Activated naive CD4-positive, alpha-beta T cell treated with anti-CD3 and anti-CD28 coated beads, Interleukin-2, amount 50 U/mL, for 16 hours (primary cell): ENCODE results near the gene KIRREL3.

ENCODE experiments used
- DNase-seq: peaks from one replicate; pipeline ENCODE4 v3.0.0-alpha.2; 2020

Gene KIRREL3

GRCh38 chr11:126863294-126863997 lies 137.1 kb downstream of the KIRREL3 start:
- no peak for DNase-seq

GRCh38 chr11:126862664-126863243 lies 137.8 kb downstream of the KIRREL3 start:
- DNase-seq: no peak

DNA sequence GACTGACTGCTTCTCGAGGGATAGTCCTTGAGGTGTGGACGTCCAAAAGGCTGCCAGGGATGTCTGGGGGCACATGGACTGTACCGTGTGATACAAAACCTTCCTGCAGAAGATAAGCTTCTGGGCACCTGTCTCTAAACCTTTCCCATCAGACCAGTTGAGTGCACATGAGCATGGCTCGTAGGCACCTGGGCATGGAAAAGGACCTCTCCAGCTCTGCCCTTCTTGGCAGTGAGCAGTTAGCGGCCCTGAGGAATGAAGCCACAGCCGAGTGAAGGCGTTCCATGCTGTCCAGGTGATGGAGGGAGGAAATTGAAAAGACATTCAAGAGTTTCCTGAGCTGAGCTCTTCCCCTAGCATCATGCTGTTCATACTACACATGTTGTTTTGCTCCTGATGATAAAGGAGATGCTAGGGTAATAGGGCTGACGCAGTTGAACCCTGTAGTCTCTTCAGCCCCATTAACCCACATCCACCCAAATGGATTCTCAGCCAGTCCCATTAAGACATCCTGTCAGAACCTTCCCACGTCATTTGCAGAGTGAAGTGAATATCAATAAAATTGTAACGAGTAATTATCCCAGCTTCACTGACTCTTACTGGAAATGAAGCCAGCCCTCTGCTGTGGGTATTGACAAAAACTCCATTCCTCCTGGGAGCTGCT lies 138.6 kb downstream of the KIRREL3 start:
- DNase-seq: no peak

GRCh38 chr11:126857860-126858808 lies 142.4 kb downstream of the KIRREL3 start:
- no peak for DNase-seq

- no peak for DNase-seq
Observed at GRCh38 chr11:126855536-126855935, 145.0 kb downstream of the KIRREL3 start.

DNA sequence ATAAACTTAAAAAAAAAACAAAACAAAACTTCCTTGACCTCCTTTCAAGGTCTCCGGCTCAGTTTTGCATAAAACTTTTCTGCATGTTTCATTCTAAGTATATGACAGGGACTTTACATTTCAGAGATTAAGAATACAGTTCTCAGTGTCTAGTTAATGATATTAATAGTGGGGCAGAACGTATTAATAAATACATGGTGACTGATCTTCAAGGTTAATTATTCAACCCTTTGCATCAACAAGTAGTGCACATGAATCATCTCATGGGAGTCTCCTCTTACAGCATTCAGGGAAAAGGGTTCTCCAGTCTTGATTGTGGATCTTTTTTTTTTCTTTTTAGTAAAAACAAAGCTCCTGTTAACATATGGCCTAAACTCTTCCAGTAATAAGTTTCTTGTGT lies 146.8 kb downstream of the KIRREL3 start:
- no peak for DNase-seq

DNA sequence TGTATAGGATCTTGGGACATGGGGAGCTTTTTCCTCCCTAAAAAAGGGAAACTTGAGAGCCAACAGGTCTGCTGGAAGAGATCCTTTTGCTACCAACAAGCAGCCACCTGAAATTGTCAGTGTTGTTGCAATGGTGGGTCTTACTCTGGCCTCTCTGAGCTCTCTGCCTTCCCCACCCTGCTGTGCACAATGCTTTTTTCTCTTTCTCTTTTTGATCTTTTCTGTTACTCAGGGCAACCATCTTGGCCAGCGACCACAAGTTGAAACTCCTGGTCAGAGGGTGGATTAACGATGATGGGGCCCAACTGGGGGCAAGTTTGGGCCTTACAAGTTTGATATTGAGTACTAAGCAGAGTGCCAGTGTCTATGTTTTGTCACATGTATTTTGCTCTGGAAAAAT lies 155.8 kb downstream of the KIRREL3 start:
- DNase-seq: no peak

- no peak for DNase-seq
Observed at GRCh38 chr11:126843096-126843495, 157.5 kb downstream of the KIRREL3 start.

DNA sequence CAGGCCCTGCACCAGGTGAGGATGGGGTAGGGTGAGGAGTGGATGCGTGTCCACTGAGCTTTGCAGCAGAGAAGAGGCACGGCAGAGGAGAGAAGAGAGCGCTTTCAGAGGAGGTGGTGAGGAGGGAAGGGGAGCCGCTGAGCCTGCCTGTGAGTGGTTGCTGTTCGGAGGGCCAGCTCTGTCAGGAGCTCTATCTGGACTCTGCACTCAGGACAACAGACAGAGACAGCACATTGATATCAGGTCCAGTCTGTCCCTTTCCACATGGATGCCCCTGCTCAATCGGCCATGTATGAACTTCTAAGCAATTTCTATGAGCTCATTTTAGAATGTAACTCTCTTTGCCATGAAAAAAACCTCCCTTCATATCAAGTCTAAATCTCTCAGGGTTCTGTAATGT lies 158.6 kb downstream of the KIRREL3 start:
- DNase-seq: no peak

DNA sequence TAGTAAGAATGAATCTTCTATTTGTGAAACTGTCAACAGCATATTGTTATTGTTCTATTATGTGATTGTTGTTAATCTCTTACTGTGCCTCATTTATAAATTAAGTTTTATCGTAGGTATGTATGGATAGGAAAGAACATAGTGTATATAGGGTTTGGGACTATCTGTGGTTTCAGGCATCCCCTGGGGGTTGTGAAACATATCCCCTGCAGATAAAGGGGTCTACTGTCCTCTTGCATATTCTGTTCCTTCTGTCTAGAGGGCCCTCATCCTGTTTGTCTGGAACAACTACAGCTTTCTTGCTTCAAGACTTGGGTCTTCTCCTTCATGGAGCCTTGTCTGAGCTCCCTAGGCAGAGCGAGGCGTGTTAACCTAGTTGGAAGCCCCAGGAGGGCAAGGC lies 159.6 kb downstream of the KIRREL3 start:
- no peak for DNase-seq

- DNase-seq: no peak
Observed at GRCh38 chr11:126840201-126840886, 160.2 kb downstream of the KIRREL3 start.

GRCh38 chr11:126839496-126839895 lies 161.1 kb downstream of the KIRREL3 start:
- no peak for DNase-seq

DNA sequence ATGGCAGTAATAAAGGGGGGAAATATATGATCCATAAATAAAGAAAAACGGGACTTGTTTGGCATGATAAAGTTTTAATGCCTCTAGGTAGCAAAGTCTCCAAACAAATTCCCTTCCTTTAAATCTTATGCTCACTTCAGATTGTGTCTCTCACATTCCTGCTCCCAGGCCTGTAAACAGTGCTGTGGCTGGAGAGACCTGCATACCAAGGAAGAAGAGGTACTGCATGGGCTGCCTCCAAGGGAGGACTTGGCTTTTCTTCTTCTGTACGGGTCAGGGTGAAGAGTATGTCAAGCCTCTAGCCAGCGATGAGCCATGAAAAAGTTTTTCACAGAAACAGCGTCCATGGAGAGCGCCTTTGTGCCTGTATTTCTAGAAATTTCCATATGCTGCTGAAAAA lies 161.8 kb downstream of the KIRREL3 start:
- DNase-seq: no peak

DNA sequence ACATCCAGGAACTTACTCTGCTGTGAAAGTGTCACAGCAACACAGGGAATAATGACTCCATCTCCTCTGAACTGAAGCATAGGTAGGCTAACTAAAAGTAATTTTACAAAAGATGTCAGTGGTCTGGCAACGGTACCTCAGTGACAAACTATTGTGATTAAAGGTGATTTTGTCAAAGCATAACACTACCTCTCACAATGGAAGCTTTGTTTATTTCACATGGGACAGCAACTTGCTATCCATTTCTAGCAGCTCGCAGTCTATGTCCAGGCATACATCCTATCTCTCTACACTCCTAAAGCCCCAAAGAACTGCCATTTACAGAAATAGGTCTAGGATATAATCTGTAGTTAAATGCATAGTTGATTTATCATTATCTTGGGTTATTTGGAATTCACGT lies 163.0 kb downstream of the KIRREL3 start:
- DNase-seq: no peak

DNA sequence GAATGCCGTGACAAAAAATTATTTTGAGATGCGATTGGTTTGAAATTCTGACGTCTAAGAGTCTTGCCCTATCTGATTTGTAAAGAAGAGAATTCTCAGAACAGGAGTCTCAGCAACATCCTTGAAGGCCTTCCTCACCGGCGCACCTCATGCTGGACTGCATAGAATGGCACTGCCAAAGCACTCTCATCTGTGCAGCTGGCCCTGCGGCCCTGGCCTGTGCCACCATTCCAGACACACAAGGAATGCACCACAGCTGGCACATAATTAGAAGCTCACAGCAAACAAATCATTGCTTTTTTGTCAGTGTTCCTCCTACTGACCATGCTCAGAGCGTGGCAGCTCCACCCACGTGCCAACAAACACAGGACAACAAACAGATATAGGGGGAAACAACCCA lies 166.0 kb downstream of the KIRREL3 start:
- DNase-seq: no peak

GRCh38 chr11:126834149-126834548 lies 166.4 kb downstream of the KIRREL3 start:
- DNase-seq: no peak

DNA sequence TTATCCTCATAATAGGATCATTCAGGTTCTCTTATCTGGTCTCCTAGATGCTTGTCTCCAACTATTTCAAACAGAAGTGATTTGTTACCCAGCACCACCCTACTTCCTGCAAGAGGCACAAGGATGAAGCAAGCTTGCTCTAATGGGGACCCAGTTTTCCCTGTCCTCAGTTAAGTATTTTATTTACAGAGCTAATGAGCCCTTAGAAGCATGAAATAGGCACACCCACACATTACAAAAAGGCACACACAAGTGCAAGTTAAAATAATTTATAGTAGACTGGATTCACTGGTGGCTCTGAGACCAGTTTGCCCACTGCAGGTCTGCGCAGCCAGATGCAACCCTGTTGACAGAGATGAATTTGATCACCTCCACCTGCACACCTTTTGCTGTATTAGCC lies 167.5 kb downstream of the KIRREL3 start:
- DNase-seq: no peak

- no peak for DNase-seq
Observed at GRCh38 chr11:126832387-126832786, 168.2 kb downstream of the KIRREL3 start.

DNA sequence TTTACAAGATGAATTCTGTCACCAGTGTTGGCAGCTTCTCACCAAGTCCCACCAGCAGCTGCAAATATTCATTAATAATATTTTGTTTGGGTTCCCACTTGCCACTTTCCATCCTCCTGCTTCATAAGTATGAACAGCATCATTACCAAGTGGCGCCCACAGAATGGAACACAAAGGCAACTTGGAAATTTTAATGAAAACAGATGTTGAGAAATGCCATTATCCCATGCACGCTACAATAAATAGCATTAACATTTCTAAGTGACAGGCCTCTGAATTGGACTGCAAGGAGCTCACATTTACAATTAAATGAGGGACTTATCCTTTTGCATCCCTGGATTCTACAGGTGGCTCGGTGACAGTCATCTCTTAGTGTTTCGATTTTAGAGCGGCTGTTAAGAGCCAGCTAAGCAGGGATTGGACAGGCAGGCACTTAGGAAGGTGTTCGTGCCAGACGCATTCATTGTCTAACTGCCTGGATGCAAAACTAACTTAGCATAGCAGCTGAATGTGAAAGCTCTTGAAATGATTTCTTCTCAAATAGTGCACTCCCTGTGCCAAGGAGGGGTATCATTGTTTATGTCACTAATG lies 170.3 kb downstream of the KIRREL3 start:
- no peak for DNase-seq

DNA sequence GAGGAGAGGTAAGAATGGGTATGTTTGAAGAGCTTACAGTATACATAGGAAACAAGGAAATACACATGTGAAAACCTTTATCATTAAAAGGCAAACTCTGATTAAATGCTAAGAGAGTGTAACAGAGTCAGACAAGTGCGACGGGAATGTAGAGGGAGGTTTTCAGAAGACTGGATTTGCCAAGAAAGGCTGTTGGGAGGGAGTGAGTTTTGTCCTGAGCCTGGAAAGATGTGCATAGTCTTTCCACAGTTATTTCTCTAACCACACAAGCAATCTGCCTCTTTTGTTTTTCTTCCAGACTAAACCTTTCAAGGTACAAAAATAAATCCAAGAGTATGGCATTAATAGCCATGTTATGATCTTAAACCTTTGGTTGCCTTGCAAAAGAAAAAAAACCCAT lies 170.9 kb downstream of the KIRREL3 start:
- DNase-seq: no peak

- no peak for DNase-seq
Observed at GRCh38 chr11:126824035-126824607, 176.4 kb downstream of the KIRREL3 start.

- DNase-seq: no peak
Observed at GRCh38 chr11:126823274-126823673, 177.3 kb downstream of the KIRREL3 start.
